Gastroesophageal sphincter (tissue), 4 donors: ENCODE data around the gene NRXN2. TPM values are rescaled to one million over a fixed set of nuclear protein-coding genes. Genes with fewer than 3 reads are reported as not detected.

Experiments
- ATAC-seq: fragments of 150-250 bp; one replicate; pipeline ENCODE4 v1.9.1; 2016; ENCODE audit warnings: mild to moderate bottlenecking, moderate library complexity
- H3K27ac ChIP-seq, 4 donors: fragments of 200-600 bp; sonication (generic) in 3 of 4; 1 replicate in 3 of 4; 2 replicates in 1 of 4; pipeline ENCODE4 v1.5.1; 2016 to 2019
- H3K27me3 ChIP-seq: fragments of 200-600 bp; sonication (generic); one replicate; pipeline ENCODE4 v1.5.1; 2019
- H3K36me3 ChIP-seq, 2 donors: fragments of 200-600 bp; sonication (generic); one replicate each; pipeline ENCODE4 v1.5.1; 2019; ENCODE audit warnings: control low read depth in 1 of 2
- H3K4me1 ChIP-seq, 3 donors: fragments of 200-600 bp; sonication (generic); 1 replicate in 2 of 3; 2 replicates in 1 of 3; pipeline ENCODE4 v1.5.1; 2016 to 2019; ENCODE audit warnings: control low read depth in 2 of 3
- H3K4me3 ChIP-seq, 2 donors: fragments of 200-600 bp; sonication (generic); one replicate each; pipeline ENCODE4 v1.5.1; 2019; ENCODE audit warnings: mild to moderate bottlenecking in 1 of 2, moderate library complexity in 1 of 2
- H3K9me3 ChIP-seq, 3 donors: fragments of 200-600 bp; sonication (generic); one replicate each; pipeline ENCODE4 v1.5.1; 2017 to 2019; ENCODE audit warnings: control low read depth in 2 of 3
- EP300 ChIP-seq: sonication (generic); formaldehyde crosslinking; IDR thresholded peaks from one replicate; pipeline ENCODE4 v1.6.1; 2017; ENCODE audit warnings: antibody characterized with exemption, mild to moderate bottlenecking
- POLR2A ChIP-seq, 2 donors: fragments of 450-650 bp; IDR thresholded peaks; one replicate each; pipeline ENCODE4 v1.6.1; 2017; ENCODE audit warnings: antibody characterized with exemption in 2 of 2, mild to moderate bottlenecking in 2 of 2, moderate library complexity in 1 of 2
- POLR2AphosphoS5 ChIP-seq: sonication (generic); formaldehyde crosslinking; IDR thresholded peaks from one replicate; pipeline ENCODE4 v1.6.1; 2017; ENCODE audit warnings: antibody characterized with exemption
- WGBS, 2 donors: methylation state at CpG; one replicate each; pipeline ENCODE4 v1.1.5; 2018; ENCODE audit warnings: low coverage in 1 of 2; 5-methylcytosine and 5-hydroxymethylcytosine counted together
- total RNA-seq, 4 donors: library from RNA; depleted of rRNA; stranded (reverse); fragments of >200 nt; gene quantifications; one replicate each; pipeline ENCODE4 v1.1.0, GENCODE V29; 2016
- TF ChIP-seq, protein P1 (sequence below), 4 experiments: fragments of 200-600 bp in 2 of 4; fragments of 450-650 bp in 2 of 4; sonication (generic) in 1 of 4; IDR thresholded peaks; one replicate each; pipeline ENCODE4 v1.5.1; 2017 to 2019; ENCODE audit warnings: antibody characterized with exemption in 4 of 4, mild to moderate bottlenecking in 2 of 4, moderate library complexity in 2 of 4

NRXN2 gene
- total RNA-seq, 4 donors from 2014 or later: 3.4 to 25.4 (median 5.0) TPM

DNA sequence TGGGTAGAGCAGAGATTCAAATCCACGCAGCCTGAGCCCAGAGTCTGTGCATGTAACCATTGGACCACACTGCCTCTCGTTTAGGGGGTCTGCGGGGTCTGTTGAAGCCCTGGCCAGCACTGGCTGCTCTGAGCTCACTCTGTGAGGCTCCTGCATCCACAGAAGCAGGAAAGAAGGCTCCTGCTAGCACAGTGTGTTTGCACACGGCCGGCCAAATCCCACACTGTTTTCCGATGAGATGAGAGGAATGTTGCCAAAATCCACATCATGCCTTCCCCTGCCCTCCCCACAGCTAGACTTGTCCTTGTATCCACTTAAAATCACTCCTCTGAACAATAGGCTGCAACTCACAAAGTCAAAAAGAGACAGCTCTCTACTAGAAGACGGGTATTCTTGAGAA lies 142.6 kb downstream of the NRXN2 start:
- Histone ChIP-seq H3K4me1 (no peaks in the 10 kb centered on the region), H3K36me3 (no peaks in the 10 kb centered on the region), H3K27ac (no peak overlapping the region), H3K27me3 (peaks cover 3% of the 10 kb centered on the region), H3K9me3 (no peaks in the 10 kb centered on the region), H3K4me3 (no peak overlapping the region)
- 28 to 55% methylated on average over 2 to 4 of the region's 7 CpGs for WGBS, 2 donors
- no peak for ATAC-seq
- no peak for TF ChIP-seq EP300

DNA sequence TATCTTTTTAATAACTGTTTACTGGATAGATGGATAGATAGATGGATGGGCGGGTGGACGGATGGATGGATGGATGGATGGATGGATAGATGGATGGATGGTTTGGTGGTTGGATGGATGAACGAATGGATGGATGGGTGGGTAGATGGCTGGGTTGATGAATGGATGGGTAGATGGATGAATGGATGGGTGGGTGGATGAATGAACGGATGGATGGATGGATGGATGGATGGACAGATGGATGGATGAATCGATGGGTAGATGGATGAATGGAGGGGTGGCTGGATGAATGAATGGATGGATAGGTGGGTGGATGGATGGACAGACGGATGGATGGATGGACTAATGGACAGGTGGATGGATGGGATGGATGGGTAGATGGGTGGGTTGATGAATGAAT lies 145.8 kb downstream of the NRXN2 start:
- no peaks in the 10 kb centered on the region for H3K9me3 ChIP-seq
- H3K36me3 ChIP-seq: no peaks in the 10 kb centered on the region
- H3K27ac ChIP-seq: no peak overlapping the region
- no peaks in the 10 kb centered on the region for H3K4me1 ChIP-seq
- no peak for ATAC-seq
- H3K27me3 ChIP-seq: peaks cover under 1% of the 10 kb centered on the region
- TF ChIP-seq, protein P1, sequence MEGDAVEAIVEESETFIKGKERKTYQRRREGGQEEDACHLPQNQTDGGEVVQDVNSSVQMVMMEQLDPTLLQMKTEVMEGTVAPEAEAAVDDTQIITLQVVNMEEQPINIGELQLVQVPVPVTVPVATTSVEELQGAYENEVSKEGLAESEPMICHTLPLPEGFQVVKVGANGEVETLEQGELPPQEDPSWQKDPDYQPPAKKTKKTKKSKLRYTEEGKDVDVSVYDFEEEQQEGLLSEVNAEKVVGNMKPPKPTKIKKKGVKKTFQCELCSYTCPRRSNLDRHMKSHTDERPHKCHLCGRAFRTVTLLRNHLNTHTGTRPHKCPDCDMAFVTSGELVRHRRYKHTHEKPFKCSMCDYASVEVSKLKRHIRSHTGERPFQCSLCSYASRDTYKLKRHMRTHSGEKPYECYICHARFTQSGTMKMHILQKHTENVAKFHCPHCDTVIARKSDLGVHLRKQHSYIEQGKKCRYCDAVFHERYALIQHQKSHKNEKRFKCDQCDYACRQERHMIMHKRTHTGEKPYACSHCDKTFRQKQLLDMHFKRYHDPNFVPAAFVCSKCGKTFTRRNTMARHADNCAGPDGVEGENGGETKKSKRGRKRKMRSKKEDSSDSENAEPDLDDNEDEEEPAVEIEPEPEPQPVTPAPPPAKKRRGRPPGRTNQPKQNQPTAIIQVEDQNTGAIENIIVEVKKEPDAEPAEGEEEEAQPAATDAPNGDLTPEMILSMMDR (IDR thresholded peaks at IDR 0.05): no peak
- TF ChIP-seq POLR2A (IDR thresholded peaks at IDR 0.05): no peak
- no peak for TF ChIP-seq EP300
- TF ChIP-seq POLR2AphosphoS5: no peak
- 84 to 88% methylated on average over 3 to 6 of the region's 6 CpGs for WGBS, 2 donors
- no peak overlapping the region for H3K4me3 ChIP-seq

GRCh38 chr11:64572143-64572542 lies 150.9 kb downstream of the NRXN2 start:
- ATAC-seq: no peak
- H3K27me3 ChIP-seq: peaks cover 16% of the 10 kb centered on the region
- TF ChIP-seq EP300 (no peak), POLR2A (IDR thresholded peaks at IDR 0.05) (no peak), POLR2AphosphoS5 (no peak)
- TF ChIP-seq, protein P1 (IDR thresholded peaks at IDR 0.05): no peak
- H3K4me3 ChIP-seq: no peak overlapping the region
- no peaks in the 10 kb centered on the region for H3K9me3 ChIP-seq
- H3K4me1 ChIP-seq: peaks cover 0 to under 1% (median 0%) of the 10 kb centered on the region in 3 donors
- no peak overlapping the region for H3K27ac ChIP-seq
- WGBS, 2 donors: 92% methylated on average over 6 of the region's 8 CpGs; no CpG with 5 or more reads in 1 of the 2 donors
- no peaks in the 10 kb centered on the region for H3K36me3 ChIP-seq

DNA sequence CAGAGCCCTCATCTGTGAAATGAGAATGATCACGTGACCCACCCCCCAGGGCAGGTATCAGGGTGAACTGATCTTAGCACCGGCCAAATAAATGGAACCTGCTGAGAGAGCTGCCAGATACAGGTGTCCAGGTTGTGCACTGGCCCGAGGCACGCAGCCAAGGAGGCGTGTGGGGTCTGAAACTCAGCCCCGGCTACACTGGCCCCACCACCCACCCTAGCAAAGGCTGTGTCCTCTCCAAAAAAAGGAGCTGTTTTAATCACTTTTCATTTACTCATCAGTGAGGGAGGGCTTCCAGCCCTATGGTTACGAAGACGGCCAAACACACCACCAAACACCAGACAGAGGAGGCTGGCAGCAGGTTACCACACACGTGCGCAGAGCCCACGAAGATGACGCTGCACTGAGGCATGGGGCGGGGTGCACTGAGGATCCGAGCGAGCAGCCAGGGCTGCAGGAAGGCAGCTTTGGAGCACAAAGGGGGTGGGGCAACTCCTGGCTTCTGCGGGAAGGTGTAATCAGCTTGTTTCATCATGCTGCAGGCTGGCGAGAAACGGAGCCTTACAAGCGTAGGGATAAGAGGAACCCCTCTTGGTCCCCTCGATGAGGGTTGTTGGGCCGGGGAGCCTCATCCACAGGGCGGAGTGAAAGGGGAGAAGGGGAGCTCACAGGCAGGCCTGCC lies 151.4 kb downstream of the NRXN2 start:
- WGBS, 2 donors: 60 to 89% methylated on average over 3 to 7 of the region's 22 CpGs
- ATAC-seq: no peak

DNA sequence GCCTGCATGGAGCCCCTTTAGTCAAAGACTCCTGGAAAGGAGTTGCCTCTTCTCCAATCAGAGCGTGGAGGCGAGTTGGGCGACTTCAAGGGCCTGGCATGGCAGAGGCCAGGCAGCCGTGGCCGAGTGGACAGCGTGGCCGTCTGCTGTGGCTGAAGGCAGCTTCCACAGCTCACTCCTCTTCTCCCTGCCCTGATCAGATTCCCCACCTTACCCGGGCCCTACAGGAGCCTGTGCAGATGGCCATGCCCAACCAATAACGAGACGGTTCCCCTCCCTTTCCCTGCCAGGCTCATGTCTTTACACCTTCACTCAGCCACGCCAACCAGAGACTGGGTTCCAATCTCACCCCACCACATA lies 152.0 kb downstream of the NRXN2 start:
- no peak for ATAC-seq
- H3K4me3 ChIP-seq: no peak overlapping the region
- no peaks in the 10 kb centered on the region for H3K9me3 ChIP-seq
- H3K4me1 ChIP-seq: peaks cover 0 to 11% (median 3%) of the 10 kb centered on the region in 3 donors
- TF ChIP-seq EP300: no peak
- 63% methylated on average over 2 of the region's 11 CpGs; no CpG with 5 or more reads in 1 of the 2 donors for WGBS, 2 donors
- H3K36me3 ChIP-seq: no peaks in the 10 kb centered on the region
- peaks cover 16% of the 10 kb centered on the region for H3K27me3 ChIP-seq
- no peak overlapping the region for H3K27ac ChIP-seq

More for the DNA sequence above, 151.4 kb downstream of the NRXN2 start:
- Histone ChIP-seq H3K27ac (no peak overlapping the region), H3K4me1 (peaks cover 0 to 6% (median 3%) of the 10 kb centered on the region in 3 donors), H3K4me3 (no peak overlapping the region), H3K27me3 (peaks cover 16% of the 10 kb centered on the region), H3K9me3 (no peaks in the 10 kb centered on the region), H3K36me3 (no peaks in the 10 kb centered on the region)
- TF ChIP-seq EP300: no peak
- TF ChIP-seq, protein P1 (IDR thresholded peaks at IDR 0.05): no peak
- no peak for TF ChIP-seq POLR2AphosphoS5
- TF ChIP-seq POLR2A (IDR thresholded peaks at IDR 0.05): no peak

GRCh38 chr11:64570341-64570740 lies 152.7 kb downstream of the NRXN2 start:
- H3K9me3 ChIP-seq: no peaks in the 10 kb centered on the region
- WGBS, 2 donors: 94% methylated on average over 3 of the region's 3 CpGs; no CpG with 5 or more reads in 1 of the 2 donors
- H3K27me3 ChIP-seq: peaks cover 16% of the 10 kb centered on the region
- H3K36me3 ChIP-seq: no peaks in the 10 kb centered on the region
- H3K4me1 ChIP-seq: peaks cover 0 to 14% (median 3%) of the 10 kb centered on the region in 3 donors
- H3K27ac ChIP-seq: no peak overlapping the region
- ATAC-seq: no peak
- H3K4me3 ChIP-seq: no peak overlapping the region
- no peak for TF ChIP-seq EP300
